PFSK-1 (cell line): ENCODE results near the gene HYLS1.

Source experiments
- POLR2AphosphoS5 ChIP-seq: IDR thresholded peaks from 2 replicates; pipeline ENCODE4 v1.6.1; 2012; ENCODE audit warnings: low read depth, mild to moderate bottlenecking, control low read depth, low read length, moderate library complexity
- REST ChIP-seq, 2 experiments: IDR thresholded peaks; 2 replicates each; pipeline versions ENCODE4 v1.6.1 to v1.8.0; 2011 to 2012; ENCODE audit warnings: low read depth in 2 of 2, low read length in 2 of 2, control low read depth in 1 of 2, inconsistent platforms in 1 of 2, mild to moderate bottlenecking in 1 of 2, moderate library complexity in 1 of 2; ENCODE audit not compliant: insufficient read depth in 1 of 2
- TAF1 ChIP-seq: IDR thresholded peaks from 2 replicates; pipeline ENCODE4 v1.6.1; 2012; ENCODE audit warnings: low read length, control low read depth, borderline replicate concordance; ENCODE audit not compliant: insufficient read depth

GRCh38 chr11:125922156-125922555 lies 34.7 kb downstream of the HYLS1 start:
- TF ChIP-seq REST (IDR thresholded peaks at IDR 0.05; ENCODE audit: insufficient read depth in 1 of 2, low read depth in 2 of 2, low read length in 2 of 2) (no peak), POLR2AphosphoS5 (no peak), TAF1 (no peak)
